Glutamatergic neuron (in vitro differentiated cells): ENCODE results near the gene LDLRAD1. TPM values are rescaled to one million over a fixed set of nuclear protein-coding genes. Genes with fewer than 3 reads are reported as not detected.
"Not testable (repeated sequence)": the region's sequence is repeated elsewhere in the genome, so short reads cannot be mapped to it uniquely, and the experiment has no call there.

Experiments used
- DNase-seq: peaks from one replicate; pipeline ENCODE4 v3.0.0; 2022
- H3K27ac Mint-ChIP-seq: one replicate; pipeline ENCODE4 v1.8.0; 2020; ENCODE audit warnings: mild to moderate bottlenecking, mixed read lengths, inconsistent platforms; ENCODE audit not compliant: unreplicated experiment
- H3K27me3 Mint-ChIP-seq: one replicate; pipeline ENCODE4 v1.8.0; 2020; ENCODE audit warnings: mild to moderate bottlenecking, moderate library complexity, mixed read lengths, inconsistent platforms; ENCODE audit not compliant: unreplicated experiment
- H3K36me3 Mint-ChIP-seq: one replicate; pipeline ENCODE4 v1.8.0; 2020; ENCODE audit warnings: mild to moderate bottlenecking, mixed read lengths, inconsistent platforms; ENCODE audit not compliant: unreplicated experiment
- H3K4me1 Mint-ChIP-seq: one replicate; pipeline ENCODE4 v1.8.0; 2020; ENCODE audit warnings: mild to moderate bottlenecking, low read depth, mixed read lengths, inconsistent platforms; ENCODE audit not compliant: unreplicated experiment
- H3K4me3 Mint-ChIP-seq: one replicate; pipeline ENCODE4 v1.8.0; 2020; ENCODE audit warnings: mild to moderate bottlenecking, mixed read lengths, inconsistent platforms; ENCODE audit not compliant: unreplicated experiment
- H3K9me3 Mint-ChIP-seq: one replicate; pipeline ENCODE4 v1.8.0; 2020; ENCODE audit warnings: mild to moderate bottlenecking, moderate library complexity, mixed read lengths, inconsistent platforms; ENCODE audit not compliant: unreplicated experiment
- total RNA-seq: library from RNA; stranded (reverse); fragmentation: NEBNext Ultra II Directional; extraction: Animal tissue kit (Norgen Biotek cat#: 25700); gene quantifications from one replicate; pipeline ENCODE4 v1.2.1, GENCODE V29; 2021; ENCODE audit not compliant: unreplicated experiment
- TF ChIP-seq, protein P1 (sequence below): fragments of 200-600 bp; sonication (generic); IDR thresholded peaks from one replicate; pipeline ENCODE4 v1.5.0; 2021; ENCODE audit not compliant: partially characterized antibody, unreplicated experiment

The LDLRAD1 gene
- total RNA-seq, 1 donor from 2014 or later: not detected

DNA sequence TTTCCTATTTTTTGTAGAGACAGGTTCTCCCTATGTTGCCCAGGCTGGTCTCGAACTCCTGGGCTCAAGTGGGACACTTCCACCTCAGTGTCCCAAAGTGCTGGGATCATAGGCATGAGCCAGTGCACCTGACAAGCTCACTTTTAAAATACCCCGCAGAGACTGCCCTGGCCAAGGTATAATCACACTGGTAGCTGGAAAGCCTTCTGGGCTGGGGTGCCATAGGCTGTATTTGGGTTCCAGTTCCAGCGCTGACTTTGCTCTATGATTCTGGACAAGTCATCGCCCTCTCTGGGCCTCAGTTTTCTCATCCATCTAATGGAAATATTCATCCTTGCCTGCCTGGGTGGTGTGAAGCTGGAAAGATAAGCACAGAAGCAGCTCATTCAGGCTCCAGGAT lies 10.4 kb downstream of the LDLRAD1 start:
- H3K4me1 Mint-ChIP-seq: no peaks in the 10 kb centered on the region
- DNase-seq: no peak
- no peak overlapping the region for H3K27ac Mint-ChIP-seq
- H3K36me3 Mint-ChIP-seq: peaks cover 4% of the 10 kb centered on the region
- TF ChIP-seq, protein P1, sequence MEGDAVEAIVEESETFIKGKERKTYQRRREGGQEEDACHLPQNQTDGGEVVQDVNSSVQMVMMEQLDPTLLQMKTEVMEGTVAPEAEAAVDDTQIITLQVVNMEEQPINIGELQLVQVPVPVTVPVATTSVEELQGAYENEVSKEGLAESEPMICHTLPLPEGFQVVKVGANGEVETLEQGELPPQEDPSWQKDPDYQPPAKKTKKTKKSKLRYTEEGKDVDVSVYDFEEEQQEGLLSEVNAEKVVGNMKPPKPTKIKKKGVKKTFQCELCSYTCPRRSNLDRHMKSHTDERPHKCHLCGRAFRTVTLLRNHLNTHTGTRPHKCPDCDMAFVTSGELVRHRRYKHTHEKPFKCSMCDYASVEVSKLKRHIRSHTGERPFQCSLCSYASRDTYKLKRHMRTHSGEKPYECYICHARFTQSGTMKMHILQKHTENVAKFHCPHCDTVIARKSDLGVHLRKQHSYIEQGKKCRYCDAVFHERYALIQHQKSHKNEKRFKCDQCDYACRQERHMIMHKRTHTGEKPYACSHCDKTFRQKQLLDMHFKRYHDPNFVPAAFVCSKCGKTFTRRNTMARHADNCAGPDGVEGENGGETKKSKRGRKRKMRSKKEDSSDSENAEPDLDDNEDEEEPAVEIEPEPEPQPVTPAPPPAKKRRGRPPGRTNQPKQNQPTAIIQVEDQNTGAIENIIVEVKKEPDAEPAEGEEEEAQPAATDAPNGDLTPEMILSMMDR: no peak
- H3K27me3 Mint-ChIP-seq: peaks cover 7% of the 10 kb centered on the region
- H3K9me3 Mint-ChIP-seq: peaks cover 9% of the 10 kb centered on the region
- H3K4me3 Mint-ChIP-seq: no peak overlapping the region

DNA sequence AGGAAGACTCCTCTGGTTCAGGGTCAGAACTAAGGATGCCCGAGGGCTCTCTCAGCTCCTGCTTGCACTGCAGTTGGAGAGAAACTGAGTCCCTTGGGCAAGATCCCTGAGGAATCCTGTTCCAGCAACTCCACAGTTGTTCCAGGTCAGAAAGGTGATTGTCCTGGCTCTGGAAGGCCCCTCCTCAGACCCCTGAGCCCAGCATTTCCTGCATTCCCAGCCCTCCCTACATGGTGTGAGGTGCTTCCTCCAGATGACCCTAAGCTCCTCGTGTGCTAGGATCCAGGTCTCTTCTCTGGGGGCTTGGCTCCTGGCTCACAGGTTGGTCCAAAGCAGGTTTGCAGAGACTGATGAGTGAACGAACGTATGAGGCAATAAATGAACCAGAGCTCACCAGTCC lies 11.5 kb downstream of the LDLRAD1 start:
- DNase-seq: no peak
- peaks cover 5% of the 10 kb centered on the region for H3K36me3 Mint-ChIP-seq
- TF ChIP-seq, protein P1: no peak

DNA sequence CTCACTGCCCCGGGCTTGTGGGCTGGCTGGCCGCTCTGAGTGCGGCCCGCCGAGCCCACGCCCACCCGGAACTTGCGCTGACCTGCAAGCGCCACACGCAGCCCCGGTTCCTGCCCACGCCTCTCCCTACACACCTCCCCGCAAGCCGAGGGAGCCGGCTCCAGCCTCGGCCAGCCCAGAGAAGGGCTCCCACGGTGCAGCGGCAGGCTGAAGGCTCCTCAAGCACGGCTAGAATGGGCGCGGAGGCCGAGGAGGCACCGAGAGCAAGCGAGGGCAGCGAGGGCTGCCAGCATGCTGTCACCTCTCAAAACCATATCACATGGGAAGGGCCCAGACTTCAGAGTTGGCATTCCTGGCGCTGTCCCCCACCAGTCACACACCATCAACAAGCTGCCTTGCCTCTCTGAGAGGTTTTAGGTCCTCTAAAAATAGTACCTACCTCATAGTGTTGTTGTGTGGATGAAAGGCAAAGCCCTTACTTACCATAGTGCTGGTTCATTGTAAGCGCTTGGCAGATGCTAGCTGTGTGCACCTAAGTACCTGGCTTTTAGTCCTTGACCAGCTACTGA lies 13.4 kb downstream of the LDLRAD1 start:
- DNase-seq: no peak
- Mint-ChIP-seq H3K27ac (no peak overlapping the region), H3K4me3 (no peak overlapping the region), H3K27me3 (peaks cover 2% of the 10 kb centered on the region), H3K4me1 (no peaks in the 10 kb centered on the region), H3K36me3 (peaks cover 5% of the 10 kb centered on the region), H3K9me3 (peaks cover 7% of the 10 kb centered on the region)
- TF ChIP-seq, protein P1: no peak

More for the DNA sequence above, 11.5 kb downstream of the LDLRAD1 start:
- H3K9me3 Mint-ChIP-seq: peaks cover 9% of the 10 kb centered on the region
- H3K27me3 Mint-ChIP-seq: peaks cover 3% of the 10 kb centered on the region
- no peaks in the 10 kb centered on the region for H3K4me1 Mint-ChIP-seq
- H3K27ac Mint-ChIP-seq: no peak overlapping the region
- H3K4me3 Mint-ChIP-seq: no peak overlapping the region

DNA sequence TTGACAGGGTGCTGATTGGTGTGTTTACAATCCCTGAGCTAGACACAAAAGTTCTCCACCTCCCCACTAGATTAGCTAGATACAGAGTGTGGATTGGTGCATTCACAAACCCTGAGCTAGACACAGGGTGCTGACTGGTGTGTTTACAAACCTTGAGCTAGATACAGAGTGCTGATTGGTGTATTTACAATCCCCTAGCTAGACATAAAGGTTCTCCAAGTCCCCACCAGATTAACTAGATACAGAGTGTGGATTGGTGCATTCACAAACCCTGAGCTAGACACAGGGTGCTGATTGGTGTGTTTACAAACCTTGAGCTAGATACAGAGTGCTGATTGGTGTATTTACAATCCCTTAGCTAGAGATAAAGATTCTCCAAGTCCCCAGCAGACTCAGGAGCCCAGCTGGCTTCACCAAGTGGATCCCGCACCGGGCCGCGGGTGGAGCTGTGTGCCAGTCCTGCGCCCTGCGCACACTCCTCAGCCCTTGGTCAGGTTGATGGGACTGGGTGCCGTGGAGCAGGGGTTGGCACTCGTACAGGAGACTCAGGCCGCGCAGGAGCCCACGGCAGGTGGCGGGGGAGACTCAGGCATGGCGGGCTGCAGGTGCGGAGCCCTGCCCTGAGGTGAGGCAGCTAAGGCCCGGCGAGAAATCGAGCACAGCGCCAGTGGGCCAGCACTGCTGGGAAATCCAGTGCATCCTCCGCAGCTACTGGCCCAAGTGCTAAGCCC lies 14.1 kb downstream of the LDLRAD1 start:
- not testable (repeated sequence) for H3K27ac Mint-ChIP-seq, H3K4me1 Mint-ChIP-seq, H3K36me3 Mint-ChIP-seq

DNA sequence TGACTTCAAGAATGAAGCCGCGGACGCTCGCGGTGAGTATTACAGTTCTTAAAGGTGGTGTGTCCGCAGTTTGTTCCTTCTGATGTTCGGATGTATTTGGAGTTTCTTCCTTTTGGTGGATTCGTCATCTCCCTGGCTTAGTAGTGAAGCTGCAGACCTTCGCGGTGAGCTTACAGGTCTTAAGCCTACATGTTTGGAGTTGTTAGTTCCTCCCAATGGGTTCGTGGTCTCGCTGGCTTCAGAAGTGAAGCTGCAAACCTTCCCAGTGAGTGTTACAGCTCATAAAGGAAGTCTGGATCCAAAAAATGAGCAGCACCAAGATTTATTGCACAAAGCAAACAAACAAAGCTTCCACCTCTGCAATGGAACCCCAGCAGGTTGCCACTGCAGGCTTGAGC lies 14.7 kb downstream of the LDLRAD1 start:
- DNase-seq: no peak
- H3K27me3 Mint-ChIP-seq: no peaks in the 10 kb centered on the region
- H3K4me1 Mint-ChIP-seq: no peaks in the 10 kb centered on the region
- H3K36me3 Mint-ChIP-seq: peaks cover 5% of the 10 kb centered on the region
- TF ChIP-seq, protein P1: no peak
- no peak overlapping the region for H3K4me3 Mint-ChIP-seq
- no peak overlapping the region for H3K27ac Mint-ChIP-seq
- H3K9me3 Mint-ChIP-seq: peaks cover 5% of the 10 kb centered on the region

More for the DNA sequence above, 14.1 kb downstream of the LDLRAD1 start:
- DNase-seq, H3K27me3 Mint-ChIP-seq, H3K4me3 Mint-ChIP-seq, H3K9me3 Mint-ChIP-seq: not testable (repeated sequence)
